ENCODE data around the gene MINDY2.

DNA sequence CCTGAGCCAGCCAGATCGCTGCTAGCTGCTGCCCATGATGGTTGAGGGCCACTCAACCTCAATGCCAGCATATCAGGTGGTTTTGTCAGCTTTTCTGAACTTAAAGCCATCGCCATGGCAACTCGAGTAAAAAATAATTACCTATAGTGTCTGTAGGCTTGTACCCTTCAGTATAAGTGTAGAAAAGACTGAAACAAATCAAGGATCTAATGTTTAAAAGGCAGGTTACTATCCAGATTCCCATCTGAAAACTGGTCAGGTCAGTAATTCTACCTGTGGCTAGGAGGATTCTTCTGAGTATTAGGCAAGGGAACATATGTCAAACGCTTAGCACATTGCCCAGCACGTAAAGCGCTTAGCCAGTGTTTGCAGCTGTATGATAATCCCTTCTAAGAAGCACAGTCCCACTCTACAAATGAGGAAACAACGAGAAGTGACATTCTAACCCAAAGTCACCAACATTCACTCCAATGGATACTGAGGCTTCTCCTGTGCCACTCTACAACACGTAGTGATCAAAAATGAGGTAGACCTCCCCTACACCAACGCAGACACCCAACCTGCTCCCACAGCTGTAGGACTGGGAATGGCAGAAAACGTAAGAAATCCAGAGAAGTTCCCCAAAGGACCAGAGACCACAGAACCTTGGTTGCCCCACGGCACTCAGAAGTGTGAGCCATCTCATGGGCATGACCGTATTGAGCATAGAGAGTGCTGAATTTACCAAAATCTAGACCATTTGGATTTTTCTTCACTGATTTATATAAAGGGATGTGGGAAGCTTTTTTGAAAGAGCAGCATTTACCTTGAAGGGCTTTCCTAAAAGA lies 107.1 kb downstream of the MINDY2 start:
- TF ChIP-seq, protein P1, sequence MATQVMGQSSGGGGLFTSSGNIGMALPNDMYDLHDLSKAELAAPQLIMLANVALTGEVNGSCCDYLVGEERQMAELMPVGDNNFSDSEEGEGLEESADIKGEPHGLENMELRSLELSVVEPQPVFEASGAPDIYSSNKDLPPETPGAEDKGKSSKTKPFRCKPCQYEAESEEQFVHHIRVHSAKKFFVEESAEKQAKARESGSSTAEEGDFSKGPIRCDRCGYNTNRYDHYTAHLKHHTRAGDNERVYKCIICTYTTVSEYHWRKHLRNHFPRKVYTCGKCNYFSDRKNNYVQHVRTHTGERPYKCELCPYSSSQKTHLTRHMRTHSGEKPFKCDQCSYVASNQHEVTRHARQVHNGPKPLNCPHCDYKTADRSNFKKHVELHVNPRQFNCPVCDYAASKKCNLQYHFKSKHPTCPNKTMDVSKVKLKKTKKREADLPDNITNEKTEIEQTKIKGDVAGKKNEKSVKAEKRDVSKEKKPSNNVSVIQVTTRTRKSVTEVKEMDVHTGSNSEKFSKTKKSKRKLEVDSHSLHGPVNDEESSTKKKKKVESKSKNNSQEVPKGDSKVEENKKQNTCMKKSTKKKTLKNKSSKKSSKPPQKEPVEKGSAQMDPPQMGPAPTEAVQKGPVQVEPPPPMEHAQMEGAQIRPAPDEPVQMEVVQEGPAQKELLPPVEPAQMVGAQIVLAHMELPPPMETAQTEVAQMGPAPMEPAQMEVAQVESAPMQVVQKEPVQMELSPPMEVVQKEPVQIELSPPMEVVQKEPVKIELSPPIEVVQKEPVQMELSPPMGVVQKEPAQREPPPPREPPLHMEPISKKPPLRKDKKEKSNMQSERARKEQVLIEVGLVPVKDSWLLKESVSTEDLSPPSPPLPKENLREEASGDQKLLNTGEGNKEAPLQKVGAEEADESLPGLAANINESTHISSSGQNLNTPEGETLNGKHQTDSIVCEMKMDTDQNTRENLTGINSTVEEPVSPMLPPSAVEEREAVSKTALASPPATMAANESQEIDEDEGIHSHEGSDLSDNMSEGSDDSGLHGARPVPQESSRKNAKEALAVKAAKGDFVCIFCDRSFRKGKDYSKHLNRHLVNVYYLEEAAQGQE (IDR thresholded peaks at IDR 0.05; ENCODE audit: insufficient read depth in 1 of 2, low read depth in 2 of 2, low read length in 1 of 2), result no peak
- TF ChIP-seq TCF7L2 (IDR thresholded peaks at IDR 0.05; ENCODE audit: low read depth, low read length) (no peak), SIN3A (IDR thresholded peaks at IDR 0.05; ENCODE audit: borderline replicate concordance, insufficient read depth, low read depth, low read length) (no peak)
